ENCODE results near the gene MEIS1.

The MEIS1 gene

DNA sequence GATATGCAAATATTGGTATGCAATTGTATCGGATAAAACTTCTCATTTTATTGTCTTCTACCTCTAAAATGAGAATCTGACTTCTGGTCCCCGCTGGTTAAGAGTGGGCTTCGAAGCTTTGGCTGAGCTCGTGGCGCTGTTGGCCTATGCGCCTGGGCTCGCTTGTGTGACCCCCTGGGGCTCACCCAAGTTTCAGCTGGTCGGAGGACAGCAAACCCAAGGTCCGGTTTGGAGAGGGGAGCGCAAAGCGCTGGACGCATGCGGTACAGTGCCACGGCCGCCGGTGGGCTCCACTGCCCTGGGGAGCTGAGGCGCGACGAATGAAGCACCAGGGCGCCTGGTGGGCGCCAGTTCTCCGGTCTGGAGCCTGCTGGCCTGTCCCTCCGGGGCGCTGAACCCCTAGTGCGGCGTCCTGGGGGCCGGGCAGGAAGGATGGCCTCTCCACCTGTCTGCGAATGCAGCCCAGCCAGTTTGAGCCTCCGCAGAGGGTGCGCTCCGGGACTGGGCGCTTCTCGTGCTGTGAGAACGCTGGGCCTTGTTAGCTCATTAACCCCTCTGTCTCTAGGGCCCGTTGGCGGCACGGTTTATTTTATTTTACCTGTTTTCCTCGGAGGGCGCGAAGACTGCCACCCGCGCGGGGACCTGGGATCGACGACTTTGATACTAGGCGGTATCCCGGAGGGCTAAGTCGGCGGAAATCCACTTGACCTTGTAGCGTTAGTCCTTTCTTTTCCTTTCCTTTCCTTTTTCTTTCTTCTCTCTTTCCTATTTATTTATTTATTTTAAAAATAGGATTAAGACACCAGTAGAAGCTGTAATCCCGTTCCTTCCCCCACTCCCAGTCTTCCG lies 10.4 kb downstream of the MEIS1 start:
- no peak for DNase-seq

DNA sequence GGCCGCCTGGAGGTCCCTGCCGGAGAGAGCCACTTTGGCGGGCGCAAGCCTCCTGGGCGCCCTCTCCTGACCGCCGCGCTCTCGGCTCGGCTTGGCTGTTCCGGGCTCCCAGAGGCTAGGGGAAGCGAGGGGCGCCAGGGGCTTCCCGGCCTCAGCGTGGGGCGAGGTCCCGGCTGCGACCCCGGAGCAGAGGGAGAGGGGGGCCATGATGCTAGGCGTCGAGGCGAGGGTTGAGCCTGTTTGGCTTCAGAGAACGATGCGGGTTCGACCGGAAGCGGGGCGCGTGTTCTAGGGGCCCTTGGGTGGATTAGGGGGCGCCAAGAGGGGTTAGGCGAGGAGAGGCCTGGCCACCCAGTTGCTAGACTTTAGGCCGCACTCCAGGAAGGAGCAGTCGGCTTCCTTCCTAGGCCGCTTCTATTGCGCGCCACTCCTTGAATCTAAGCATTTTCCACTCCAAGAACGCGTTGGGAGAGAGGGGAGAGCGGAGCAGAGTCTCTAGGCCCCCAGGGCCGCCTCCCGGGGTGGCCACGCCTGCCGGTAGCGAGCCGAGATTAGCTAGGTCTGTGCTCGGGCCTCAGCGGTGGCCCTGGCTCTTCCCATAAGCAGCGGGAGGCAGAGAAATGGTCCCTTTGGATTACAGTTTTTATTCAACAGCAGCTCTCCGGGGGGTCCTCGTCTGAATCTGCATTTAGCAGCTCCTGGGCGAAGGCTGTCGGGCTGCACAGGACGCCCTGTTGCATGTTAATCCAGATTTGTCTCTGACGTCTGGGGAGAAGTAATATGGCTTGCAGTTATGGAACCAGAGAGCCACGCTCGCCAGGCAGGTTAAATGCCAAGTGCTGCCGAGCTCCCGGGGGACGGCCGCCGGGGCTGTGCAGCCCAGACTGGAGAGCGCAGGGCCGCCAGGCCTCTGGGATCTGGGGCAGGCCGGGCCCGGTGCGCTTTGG lies 11.3 kb downstream of the MEIS1 start:
- no peak for DNase-seq

DNA sequence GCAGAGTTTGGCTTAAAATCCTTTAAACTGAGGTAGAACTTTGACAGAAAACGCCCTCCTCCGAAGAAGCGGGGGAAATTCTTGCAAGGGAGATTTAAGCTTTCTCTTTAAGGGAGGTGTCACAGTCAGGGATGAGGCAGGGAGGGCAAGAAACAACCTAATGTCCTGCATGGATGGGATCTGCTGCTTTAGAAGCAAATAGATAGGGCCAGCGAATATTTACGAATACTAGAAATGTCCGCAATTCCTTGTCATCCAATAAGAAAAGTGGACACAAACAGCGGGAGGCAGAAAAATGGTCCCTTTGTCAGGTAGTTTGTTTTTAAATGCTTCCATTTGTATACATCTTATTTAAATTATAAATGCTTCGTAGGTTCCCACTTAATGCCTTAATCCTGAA lies 12.0 kb downstream of the MEIS1 start:
- DNase-seq: no peak

DNA sequence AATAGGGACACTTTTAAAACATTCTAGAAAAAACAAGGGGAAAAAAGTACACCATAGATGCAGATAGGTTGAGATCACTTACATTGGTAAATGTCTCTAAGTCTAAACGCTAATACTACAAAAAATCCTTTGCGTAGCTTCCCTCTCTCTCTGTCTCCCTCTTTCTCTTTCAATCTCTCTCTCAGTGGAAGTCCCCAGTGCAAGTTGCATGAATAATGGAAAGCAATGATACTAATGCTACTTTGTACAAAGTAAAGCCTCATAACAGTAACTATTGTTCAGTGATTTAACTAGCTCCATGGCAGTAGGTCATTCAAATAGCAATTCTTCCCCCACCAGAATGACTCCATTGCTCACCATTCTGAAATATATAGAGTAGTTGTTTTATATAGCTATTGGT lies 12.8 kb downstream of the MEIS1 start:
- DNase-seq: no peak

DNA sequence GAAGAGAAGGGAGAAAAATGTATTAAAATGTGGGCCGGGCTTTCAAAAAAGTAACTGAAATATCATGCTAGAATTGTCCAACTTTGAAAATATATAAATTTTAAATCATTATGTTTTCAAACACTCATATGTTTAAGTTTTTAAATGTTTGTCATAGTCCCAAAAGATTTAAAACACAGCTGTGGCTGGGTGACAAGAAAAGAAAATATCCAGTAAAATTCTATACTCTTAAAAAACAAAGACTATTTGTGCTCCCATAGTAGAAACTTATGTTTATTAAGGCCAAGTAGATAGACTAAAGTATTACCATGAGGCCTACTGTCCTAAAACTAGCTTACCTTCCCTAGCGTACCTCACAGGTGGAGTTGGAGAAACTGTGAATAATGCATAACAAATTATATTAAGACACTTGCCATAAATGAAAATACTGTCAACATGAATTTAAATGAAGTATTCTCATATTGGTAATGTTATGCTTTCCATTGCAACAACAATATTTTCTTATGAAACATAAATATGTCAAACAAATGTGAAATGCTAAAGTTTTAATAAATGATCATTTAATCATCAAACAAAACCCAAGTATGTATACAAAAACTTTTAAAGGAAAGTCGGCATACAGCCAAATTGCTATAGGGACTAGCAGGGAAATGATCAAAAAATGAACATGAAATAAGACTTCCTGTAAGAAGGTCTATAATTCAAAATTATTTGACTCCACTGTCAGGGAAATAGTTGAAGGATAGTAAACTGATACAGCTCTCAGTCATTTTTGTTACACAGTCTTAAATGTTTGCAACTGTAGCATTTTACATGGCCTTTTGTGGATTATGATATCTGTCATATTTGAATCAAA lies 13.4 kb downstream of the MEIS1 start:
- DNase-seq: no peak

DNA sequence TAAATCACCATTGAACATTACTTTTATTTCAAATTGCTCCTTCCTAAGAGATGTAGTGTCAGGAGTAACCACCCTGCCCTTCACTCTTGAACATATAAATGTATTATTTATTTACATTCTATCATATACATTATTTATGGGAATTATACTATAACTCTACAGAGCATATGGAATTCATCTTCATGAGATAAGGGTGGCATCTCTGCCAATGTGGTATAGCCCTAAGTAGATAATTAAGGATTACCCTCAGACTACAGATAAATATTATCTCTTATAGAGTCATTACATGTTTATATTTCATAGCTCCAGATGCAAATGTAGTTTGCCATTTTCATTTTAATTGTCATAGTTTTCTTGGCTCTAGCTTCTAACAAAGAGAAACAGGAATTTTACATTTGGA lies 17.3 kb downstream of the MEIS1 start:
- no peak for DNase-seq

DNA sequence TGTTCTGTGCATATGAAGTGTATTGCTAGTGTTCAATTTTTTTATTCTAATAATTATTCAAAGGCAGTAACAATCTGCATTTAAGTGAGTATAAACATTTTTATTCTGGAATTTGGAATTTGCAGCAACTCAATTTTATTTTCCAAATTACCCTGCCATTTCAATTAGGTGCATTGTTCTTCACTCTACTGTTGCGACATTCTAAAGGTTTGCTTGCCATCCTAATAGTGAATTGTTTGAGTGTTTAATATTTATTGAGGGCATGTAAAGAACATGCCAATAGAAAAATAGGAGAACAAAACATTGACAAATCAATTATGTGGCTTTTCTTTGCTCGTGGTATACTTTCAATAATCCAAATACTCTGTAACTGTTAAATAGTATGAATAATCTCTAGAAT lies 18.0 kb downstream of the MEIS1 start:
- no peak for DNase-seq

DNA sequence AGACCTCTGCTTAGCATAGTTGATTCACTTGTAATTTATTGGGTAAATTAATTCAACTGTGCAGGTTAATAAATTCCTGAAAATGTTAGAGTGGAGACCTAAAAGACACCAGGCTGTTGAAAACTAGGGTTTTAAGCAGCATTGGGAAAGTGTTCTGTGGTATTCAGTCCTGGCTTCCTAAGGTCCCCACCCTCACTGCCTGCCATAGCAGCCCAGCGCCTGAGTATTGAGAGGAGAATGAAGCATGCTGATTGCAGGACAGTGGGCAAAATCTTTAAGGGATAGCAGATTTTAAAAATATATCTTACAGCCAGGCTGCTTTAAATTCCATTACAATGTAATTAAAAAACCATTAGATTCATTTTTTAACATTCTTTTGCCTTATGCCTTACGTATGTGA lies 20.6 kb downstream of the MEIS1 start:
- no peak for DNase-seq

DNA sequence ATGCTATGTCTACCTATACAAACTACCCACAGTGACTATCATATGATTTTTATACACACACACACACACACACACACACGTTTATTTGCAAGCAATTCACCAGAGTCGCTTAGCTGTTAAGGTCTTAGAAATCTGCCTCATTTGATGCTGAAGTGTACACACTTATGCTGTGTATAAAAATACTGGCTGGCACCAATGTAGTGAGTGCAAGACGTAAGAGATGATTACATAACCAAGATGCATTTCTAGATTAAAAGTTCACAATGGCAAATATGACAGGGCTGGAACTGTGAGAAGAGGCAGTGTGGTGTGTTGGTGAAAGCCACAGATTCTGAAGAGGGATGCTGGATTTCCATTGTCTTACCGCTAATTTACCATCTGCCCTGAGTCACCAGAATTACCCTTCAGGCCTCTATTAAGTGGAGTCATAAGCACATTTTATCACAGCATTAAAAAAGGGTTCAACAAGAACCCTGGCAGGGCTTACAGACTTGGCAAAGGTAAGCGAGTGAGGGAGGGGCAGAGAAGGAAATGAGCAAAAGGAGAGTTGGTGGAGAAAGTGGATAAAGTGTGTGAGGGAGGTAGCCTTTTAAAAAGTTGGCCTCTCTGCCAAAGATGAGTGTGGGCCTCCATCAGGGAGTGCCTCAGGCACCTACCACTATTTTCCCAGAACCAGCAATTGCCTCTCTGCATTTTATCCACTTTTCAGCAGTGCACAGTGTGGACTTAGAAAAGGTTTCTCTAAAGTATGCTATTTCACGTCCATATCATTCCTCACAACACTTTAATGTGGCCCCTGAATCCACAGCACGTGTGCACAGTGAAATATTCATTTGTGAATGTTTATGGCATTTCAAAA lies 21.5 kb downstream of the MEIS1 start:
- no peak for DNase-seq

DNA sequence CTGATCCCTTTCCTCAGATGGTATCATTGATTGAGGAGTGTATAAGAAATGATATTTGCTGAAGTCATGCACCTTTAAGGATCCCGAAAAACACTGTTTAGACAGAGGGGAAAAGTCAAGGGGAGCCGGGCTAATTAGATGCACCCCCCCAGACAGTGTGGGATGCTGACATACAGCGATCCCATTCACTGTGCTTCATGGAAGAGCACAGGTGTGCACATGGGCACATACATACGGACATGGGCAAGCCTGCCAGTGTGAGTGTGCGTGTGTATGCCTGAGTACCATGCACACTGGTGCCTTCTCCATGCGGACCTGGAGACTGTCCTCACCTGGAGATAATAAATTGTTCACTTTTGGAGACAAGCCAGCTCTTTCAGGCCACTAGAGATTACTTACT lies 22.6 kb downstream of the MEIS1 start:
- DNase-seq: no peak

DNA sequence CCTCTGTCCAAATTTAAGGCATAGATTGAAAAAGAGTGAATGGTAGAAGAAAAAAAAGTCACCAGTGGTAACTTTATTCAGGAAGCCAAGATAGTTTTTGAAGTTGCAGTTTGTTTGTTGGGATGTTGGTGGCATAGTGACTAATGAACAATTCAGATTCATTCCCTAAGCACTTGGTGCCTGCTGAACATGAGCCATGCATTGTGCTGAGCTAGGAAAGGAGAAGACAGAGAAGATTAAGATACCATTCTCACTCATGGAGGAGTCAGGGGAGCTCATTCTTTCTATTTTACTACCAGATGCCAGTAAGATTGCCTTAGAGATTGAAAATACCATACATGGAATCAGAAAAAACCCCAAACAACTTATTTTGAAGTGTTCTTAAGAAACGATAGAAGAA lies 25.1 kb downstream of the MEIS1 start:
- DNase-seq: no peak

DNA sequence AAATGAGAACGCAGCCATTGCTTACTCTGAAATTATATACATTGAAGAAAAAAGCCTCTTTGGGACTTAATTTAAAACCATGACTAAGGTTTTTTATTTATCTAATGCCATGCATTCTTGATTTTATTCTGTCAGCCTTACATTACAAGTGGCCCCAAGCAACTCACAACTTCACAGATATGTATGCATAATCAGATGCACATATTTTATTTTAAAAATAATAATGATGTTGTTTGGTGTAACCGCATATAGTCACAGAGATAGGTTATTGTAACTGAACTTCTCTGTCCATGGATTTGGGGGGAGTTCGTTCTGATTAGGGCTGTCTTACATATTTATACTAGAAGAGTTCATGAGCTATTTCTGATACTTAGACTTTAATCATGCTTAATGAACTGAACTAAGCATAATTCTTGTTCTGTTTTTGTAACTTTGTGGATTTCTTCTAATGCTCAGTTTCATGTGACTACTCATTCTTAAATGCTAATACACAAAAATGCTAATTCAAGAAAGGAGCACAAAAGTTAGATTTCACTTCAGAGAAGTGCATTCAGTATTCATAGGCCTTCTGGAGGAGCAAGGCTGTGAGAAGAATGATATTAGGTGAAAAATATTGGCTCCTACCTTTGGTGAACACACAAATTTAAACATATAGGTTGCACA lies 26.2 kb downstream of the MEIS1 start:
- DNase-seq: no peak

DNA sequence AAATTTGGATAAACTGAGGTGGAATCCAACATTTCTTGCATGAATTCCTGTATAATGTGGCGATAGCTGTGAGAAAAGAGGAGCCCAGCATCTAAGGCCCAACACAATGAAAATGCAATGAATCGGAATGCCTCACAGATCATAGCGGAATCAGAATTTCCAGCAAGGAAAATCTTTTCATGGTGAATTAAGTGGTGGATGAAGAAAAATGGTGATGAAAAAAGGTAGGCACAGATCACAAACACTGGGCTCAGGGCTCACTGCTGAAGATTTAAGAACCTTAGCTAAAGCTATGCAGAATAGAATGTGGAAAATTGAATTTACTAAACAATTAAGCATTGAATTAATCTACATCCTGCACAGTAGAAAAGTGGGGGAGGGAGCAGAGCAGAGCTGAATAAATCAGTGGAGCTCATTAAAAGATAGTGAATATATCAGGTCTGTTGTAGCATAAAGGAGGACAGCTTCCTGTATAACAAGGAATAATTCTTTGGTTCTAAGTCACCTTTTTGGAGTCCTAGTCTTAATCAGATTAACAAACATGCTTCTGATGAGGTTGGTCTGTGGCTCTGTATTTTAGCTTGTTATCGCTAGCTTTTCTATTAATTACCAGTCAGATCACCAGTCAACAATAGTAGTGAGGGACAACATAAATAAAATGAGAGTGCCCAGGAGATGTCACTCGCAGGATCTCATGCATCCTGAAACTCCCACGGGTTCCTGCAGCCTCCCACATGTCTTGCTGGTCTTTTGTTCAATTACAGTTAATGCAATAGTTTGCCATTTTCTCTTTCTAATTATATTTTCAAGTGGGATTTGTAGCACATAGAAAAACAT lies 27.0 kb downstream of the MEIS1 start:
- DNase-seq: no peak

DNA sequence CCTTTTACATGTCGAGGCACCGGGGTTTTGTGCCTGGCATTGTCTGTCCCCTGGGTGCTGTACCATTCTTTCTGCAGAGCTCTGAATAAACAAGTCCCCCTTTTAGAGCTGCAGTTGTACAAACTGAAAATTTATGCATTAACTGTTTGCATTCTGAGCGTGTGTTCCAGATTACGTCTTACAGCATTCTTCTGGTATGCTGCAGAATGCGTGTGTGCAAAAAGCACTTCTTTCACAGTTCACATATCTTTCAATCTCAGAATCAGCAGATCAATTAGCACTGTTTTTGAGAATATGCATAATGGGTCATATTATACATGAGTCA lies 27.5 kb downstream of the MEIS1 start:
- no peak for DNase-seq

DNA sequence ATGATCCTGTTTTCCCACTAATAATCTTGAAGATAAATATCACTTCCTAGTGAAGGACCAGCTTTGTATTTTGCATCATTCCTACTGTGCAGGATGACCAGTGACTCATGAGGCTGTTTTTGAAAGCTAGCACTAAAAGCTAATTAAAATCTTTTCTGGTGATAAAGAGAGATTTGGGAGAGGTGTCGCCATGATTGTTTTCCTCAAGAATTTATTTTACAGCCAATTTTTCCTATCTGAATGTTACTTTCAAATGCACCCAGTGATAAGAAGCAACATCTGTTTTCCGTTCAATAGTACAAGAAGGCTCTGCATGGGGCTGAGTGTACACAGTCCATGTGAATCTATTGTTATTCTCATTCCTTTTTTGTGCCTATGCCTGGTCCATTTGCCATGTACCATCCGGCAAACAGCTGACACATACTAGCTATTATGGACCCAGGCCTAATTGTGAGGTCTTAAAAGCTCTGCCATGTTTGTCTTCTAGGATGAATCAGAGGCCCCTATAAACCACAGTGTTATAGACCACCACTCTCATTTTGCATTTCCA lies 28.4 kb downstream of the MEIS1 start:
- DNase-seq: no peak

DNA sequence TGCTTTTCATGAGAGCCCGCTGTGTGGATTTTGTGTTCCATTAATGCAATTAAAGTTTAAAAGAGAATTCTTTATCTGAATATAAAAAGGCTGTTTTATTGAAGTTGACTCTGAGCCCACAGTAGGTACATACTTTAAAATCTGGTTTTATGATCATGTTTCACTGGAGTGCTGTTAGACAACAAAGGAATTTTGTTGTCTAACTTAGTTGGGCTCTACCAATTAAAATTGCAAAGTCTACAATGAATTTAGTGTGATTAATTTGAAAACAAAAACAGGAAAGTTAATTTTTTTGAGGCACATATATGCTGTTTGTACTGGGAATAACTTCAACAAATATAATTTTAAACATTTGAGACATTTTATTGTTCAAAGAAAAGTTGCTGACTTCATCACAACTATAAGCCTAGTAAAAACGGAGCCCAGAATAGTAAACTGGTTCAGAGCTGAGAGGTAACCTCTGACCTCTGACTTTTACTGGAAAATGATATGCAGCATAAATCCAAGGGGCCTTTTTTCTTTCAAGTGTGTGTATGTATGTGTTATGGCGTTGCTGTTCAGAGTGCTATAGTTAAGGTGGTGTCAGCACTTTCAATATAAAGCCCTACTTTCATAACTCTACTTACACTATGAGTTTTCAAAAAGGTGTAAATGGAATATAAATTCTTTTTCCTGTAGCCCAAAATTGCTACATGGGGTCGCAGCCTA lies 30.2 kb downstream of the MEIS1 start:
- no peak for DNase-seq

DNA sequence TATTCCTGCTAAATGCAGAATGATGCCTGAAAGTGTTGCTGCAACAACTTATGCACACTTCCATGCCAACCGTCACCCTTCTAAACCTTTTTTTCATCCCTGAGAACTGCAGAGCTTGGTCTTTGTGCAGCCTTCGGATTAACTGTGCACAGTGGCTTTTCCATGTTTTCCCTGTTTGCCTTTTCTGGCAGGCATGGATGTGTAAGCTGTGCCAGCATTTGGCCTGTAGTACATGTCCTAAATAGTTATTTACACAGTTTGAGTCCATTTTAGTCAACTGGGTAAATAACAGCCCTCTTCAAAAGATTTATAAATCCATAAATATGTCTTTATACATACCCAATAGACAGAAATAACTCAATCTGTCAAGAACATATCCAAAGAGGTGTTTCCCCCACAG lies 31.5 kb downstream of the MEIS1 start:
- no peak for DNase-seq

DNA sequence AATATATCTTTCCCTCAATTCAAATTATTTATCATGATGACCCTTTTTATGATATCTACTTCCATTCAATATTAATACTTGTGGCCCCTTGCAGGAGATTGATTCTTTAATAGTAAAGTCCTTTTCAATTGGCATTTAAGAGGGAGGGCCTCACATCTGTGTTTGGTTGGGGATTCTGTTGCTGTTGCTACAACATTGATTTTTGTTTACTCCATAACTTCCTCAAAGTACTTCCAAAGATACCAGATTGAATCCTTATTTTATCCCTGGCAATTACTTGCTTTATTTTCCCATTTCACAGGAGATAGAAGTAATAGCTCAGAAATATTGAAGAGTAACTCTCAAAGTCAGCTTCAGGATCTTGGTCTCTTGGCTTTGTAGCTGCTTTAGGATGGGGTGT lies 32.8 kb downstream of the MEIS1 start:
- no peak for DNase-seq

DNA sequence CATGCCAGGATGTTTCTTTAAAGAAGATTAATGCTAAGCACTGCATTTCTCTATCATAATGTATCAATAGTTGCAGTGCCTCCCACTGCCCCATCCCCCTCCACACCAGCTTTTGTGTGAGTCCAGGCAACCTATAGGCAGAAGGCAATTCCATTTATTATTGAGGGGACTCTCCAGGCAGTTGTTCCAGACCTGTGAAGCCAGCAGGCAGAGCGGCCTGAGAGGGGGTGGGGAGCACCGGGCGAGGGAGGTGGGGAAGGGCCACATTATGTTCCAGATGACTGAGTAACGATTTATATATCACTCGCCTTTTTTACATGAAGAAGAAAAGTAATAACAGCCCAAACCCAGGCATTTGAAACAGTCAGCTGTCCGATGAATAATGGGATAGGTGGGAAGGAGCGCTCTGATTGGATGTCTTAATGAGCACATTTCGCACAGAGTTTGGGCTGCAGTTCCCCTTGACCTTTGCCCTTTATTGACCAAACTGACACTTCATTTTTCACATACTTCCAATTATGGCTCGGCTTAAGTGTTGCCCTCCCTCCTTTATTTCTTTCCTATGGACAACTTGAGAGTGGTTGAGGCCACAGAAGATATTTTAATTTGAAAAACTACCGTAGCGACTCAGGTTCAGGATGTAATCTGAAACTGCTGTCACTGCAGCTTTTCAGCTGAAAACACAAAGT lies 34.4 kb downstream of the MEIS1 start:
- no peak for DNase-seq

Measured in NK-92 treated with Interleukin-12 subunit alpha and Interleukin-12 subunit beta, amount 100 ng/mL, for 24 hours (cell line).